DOHH2 (cell line): ENCODE results near the gene EPHA2.

Source experiments
- H3F3A ChIP-seq: fragments of 200-600 bp; sonication (generic), shearing (Covaris generic); 2 replicates; pipeline ENCODE4 v1.6.0; 2016; ENCODE audit warnings: antibody characterized with exemption, mild to moderate bottlenecking; ENCODE audit not compliant: control insufficient read depth, insufficient read depth
- H3K27ac ChIP-seq: fragments of 200-600 bp; sonication (generic); 2 replicates; pipeline ENCODE4 v1.5.1; 2014; ENCODE audit warnings: low read depth, mild to moderate bottlenecking, low read length, moderate library complexity
- H3K27me3 ChIP-seq: fragments of 200-600 bp; sonication (generic); 2 replicates; pipeline ENCODE4 v1.6.1; 2014; ENCODE audit warnings: mild to moderate bottlenecking, low read length, mixed read lengths; ENCODE audit not compliant: control insufficient read depth
- H3K36me3 ChIP-seq: fragments of 200-600 bp; sonication (generic); 2 replicates; pipeline ENCODE4 v1.6.1; 2014; ENCODE audit warnings: mild to moderate bottlenecking, low read length, moderate library complexity, mixed read lengths; ENCODE audit not compliant: control insufficient read depth
- H3K4me1 ChIP-seq: fragments of 200-600 bp; sonication (generic); 2 replicates; pipeline ENCODE4 v1.6.1; 2014; ENCODE audit warnings: mild to moderate bottlenecking, low read length, mixed read lengths; ENCODE audit not compliant: control insufficient read depth
- H3K4me2 ChIP-seq: fragments of 200-600 bp; sonication (generic); 2 replicates; pipeline ENCODE4 v1.6.0; 2014; ENCODE audit warnings: mild to moderate bottlenecking, low read length, moderate library complexity
- H3K4me3 ChIP-seq: fragments of 200-600 bp; sonication (generic); 2 replicates; pipeline ENCODE4 v1.5.1; 2014; ENCODE audit warnings: mild to moderate bottlenecking, low read length, mixed read lengths
- H3K79me2 ChIP-seq: fragments of 200-600 bp; sonication (generic); 2 replicates; pipeline ENCODE4 v1.6.1; 2014; ENCODE audit warnings: mild to moderate bottlenecking, low read length, mixed read lengths; ENCODE audit not compliant: control insufficient read depth
- H3K9me2 ChIP-seq: fragments of 200-600 bp; sonication (generic); replicated peaks from 2 replicates; pipeline ENCODE4 v1.6.1; 2014; ENCODE audit warnings: mild to moderate bottlenecking, low read length, mixed read lengths; ENCODE audit not compliant: control insufficient read depth
- H3K9me3 ChIP-seq: fragments of 200-600 bp; sonication (generic); 2 replicates; pipeline ENCODE4 v1.6.1; 2014; ENCODE audit warnings: antibody characterized with exemption, low read length, mixed read lengths; ENCODE audit not compliant: control insufficient read depth, insufficient read depth
- H4K20me1 ChIP-seq: fragments of 200-600 bp; sonication (generic); 2 replicates; pipeline ENCODE4 v1.6.0; 2014; ENCODE audit warnings: low read depth, mild to moderate bottlenecking, antibody characterized with exemption, low read length, moderate library complexity; ENCODE audit not compliant: control insufficient read depth, insufficient read depth
- CTCF ChIP-seq: fragments of 200-600 bp; sonication (generic); IDR thresholded peaks from one replicate; pipeline ENCODE4 v1.5.1; 2014; ENCODE audit warnings: antibody characterized with exemption, mild to moderate bottlenecking, low read depth, low read length; ENCODE audit not compliant: poor library complexity, severe bottlenecking
- EZH2phosphoT487 ChIP-seq: fragments of 200-600 bp; sonication (generic); IDR thresholded peaks from 2 replicates; pipeline ENCODE4 v1.6.1; 2017; ENCODE audit warnings: borderline replicate concordance, mild to moderate bottlenecking, antibody characterized with exemption, low read length, moderate library complexity, mixed read lengths

EPHA2 gene

DNA sequence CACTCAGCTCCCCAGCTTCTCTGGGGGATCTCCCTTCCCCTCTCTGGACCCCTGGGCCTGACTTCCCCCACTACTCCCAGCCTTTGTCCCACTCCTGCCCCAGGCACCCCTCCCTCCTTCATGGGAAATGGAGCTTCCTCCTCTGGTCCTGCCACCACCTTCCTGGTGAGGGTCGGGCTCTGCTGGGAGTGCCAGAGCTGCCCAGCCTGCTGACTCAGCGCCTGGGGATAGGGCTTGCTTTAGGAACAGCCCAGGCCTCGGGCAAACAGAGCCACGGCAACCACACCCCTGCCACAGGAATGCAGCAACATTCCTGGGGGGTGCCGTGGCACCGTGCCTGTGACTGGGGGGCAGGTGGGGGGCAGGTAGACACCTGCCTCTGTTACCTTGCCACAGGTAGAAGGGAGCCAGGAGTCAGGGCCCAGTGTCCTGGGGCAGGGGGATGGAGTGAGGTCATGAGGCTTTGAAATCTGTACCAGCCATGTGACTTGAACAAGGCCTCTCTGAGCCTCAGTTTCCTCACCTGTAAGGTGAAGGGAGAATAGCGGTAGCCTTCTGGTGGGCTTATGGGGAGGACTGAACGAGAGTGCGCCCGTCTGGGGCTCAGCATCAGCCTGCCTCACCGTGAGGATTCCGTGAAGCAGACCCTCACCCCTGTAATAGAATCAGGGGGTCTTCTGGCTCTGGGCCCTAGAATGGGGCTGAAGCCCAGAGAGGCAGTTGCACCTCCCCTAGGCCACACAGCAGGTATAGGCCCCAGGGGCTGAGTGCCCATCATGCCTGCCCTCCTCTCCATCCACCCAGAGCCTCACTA is 17.8 kb upstream of the EPHA2 start:
- Histone ChIP-seq H3K79me2 (no peaks in the 10 kb centered on the region), H3K4me1 (peaks cover 7% of the 10 kb centered on the region), H3F3A (no peaks in the 10 kb centered on the region), H3K27me3 (peaks cover 8% of the 10 kb centered on the region; the same call in 1 of the 2 replicates), H3K4me2 (no peak overlapping the region), H3K9me2 (no peaks in the 10 kb centered on the region), H3K27ac (no peak overlapping the region), H4K20me1 (no peaks in the 10 kb centered on the region), H3K4me3 (no peak overlapping the region), H3K9me3 (no peaks in the 10 kb centered on the region), H3K36me3 (no peaks in the 10 kb centered on the region)
- TF ChIP-seq EZH2phosphoT487: no peak
- no peak for TF ChIP-seq CTCF

- Histone ChIP-seq H3K36me3 (no peaks in the 10 kb centered on the region), H3K79me2 (no peaks in the 10 kb centered on the region), H4K20me1 (no peaks in the 10 kb centered on the region), H3K9me2 (no peaks in the 10 kb centered on the region), H3K4me2 (no peak overlapping the region), H3K27ac (no peak overlapping the region), H3K4me3 (no peak overlapping the region), H3K9me3 (no peaks in the 10 kb centered on the region), H3F3A (no peaks in the 10 kb centered on the region), H3K27me3 (peaks cover 8% of the 10 kb centered on the region; the same call in 1 of the 2 replicates), H3K4me1 (peaks cover 13% of the 10 kb centered on the region)
- no peak for TF ChIP-seq EZH2phosphoT487
- TF ChIP-seq CTCF: no peak
These were observed 17.1 kb upstream of the EPHA2 start for GRCh38 chr1:16172964-16173446.

GRCh38 chr1:16172218-16172830 is 16.5 kb upstream of the EPHA2 start:
- peaks cover 13% of the 10 kb centered on the region for H3K4me1 ChIP-seq
- H3K36me3 ChIP-seq: no peaks in the 10 kb centered on the region
- no peaks in the 10 kb centered on the region for H3K79me2 ChIP-seq
- no peak overlapping the region for H3K4me2 ChIP-seq
- no peaks in the 10 kb centered on the region for H3K9me2 ChIP-seq
- no peaks in the 10 kb centered on the region for H4K20me1 ChIP-seq
- H3K27me3 ChIP-seq: peaks cover 8% of the 10 kb centered on the region; the same call in 1 of the 2 replicates
- no peaks in the 10 kb centered on the region for H3F3A ChIP-seq
- no peaks in the 10 kb centered on the region for H3K9me3 ChIP-seq
- H3K4me3 ChIP-seq: no peak overlapping the region
- H3K27ac ChIP-seq: no peak overlapping the region
- TF ChIP-seq CTCF (no peak), EZH2phosphoT487 (no peak)
